ENCODE results near the gene STAT4.

STAT4 gene

GRCh38 chr2:191167766-191168165 lies 17.0 kb upstream of the STAT4 start:
- no peak overlapping the region for H3K4me2 ChIP-seq
- no peak overlapping the region for H3K9ac ChIP-seq
- no peak overlapping the region for H3K27ac ChIP-seq
- H3K36me3 ChIP-seq, result no peaks in the 10 kb centered on the region
- no peaks in the 10 kb centered on the region for H4K20me1 ChIP-seq
- no peaks in the 10 kb centered on the region for H3K9me3 ChIP-seq (replicated peaks in 1 of 11)
- TF ChIP-seq Cebpa-rat (IDR thresholded peaks at IDR 0.05), result no peak
- H3K4me1 ChIP-seq, result peaks cover 0 to 10% (median 0%) of the 10 kb centered on the region in 10 experiments; a peak in 4 of 20 replicates
- no peaks in the 10 kb centered on the region for H3K27me3 ChIP-seq
- H3K4me3 ChIP-seq, result no peak overlapping the region

GRCh38 chr2:191166756-191167445 lies 16.1 kb upstream of the STAT4 start:
- Histone ChIP-seq H3K27me3 (no peaks in the 10 kb centered on the region), H4K20me1 (no peaks in the 10 kb centered on the region), H3K4me2 (no peak overlapping the region), H3K4me1 (peaks cover 0 to 10% (median 0%) of the 10 kb centered on the region in 10 experiments; a peak in 4 of 20 replicates), H3K36me3 (no peaks in the 10 kb centered on the region), H3K9ac (no peak overlapping the region), H3K27ac (no peak overlapping the region), H3K4me3 (no peak overlapping the region), H3K9me3 (replicated peaks in 1 of 11) (no peaks in the 10 kb centered on the region)
- TF ChIP-seq Cebpa-rat (IDR thresholded peaks at IDR 0.05), result no peak

- H3K27me3 ChIP-seq, result no peaks in the 10 kb centered on the region
- no peaks in the 10 kb centered on the region for H3K9me3 ChIP-seq (replicated peaks in 1 of 11)
- no peak overlapping the region for H3K4me3 ChIP-seq
- no peak overlapping the region for H3K9ac ChIP-seq
- H3K4me1 ChIP-seq, result peaks cover 0 to 7% (median 0%) of the 10 kb centered on the region in 10 experiments; a peak in 4 of 20 replicates
- H3K36me3 ChIP-seq, result no peaks in the 10 kb centered on the region
- H4K20me1 ChIP-seq, result no peaks in the 10 kb centered on the region
- H3K4me2 ChIP-seq, result no peak overlapping the region
- no peak overlapping the region for H3K27ac ChIP-seq
- TF ChIP-seq Cebpa-rat (IDR thresholded peaks at IDR 0.05), result no peak
Measured at GRCh38 chr2:191166111-191166755, 15.4 kb upstream of the STAT4 start.

GRCh38 chr2:191165176-191165643 lies 14.4 kb upstream of the STAT4 start:
- Histone ChIP-seq H3K4me3 (no peak overlapping the region), H3K9ac (no peak overlapping the region), H3K27ac (no peak overlapping the region), H3K27me3 (no peaks in the 10 kb centered on the region), H4K20me1 (no peaks in the 10 kb centered on the region), H3K4me1 (no peaks in the 10 kb centered on the region), H3K9me3 (replicated peaks in 1 of 11) (no peaks in the 10 kb centered on the region), H3K36me3 (no peaks in the 10 kb centered on the region), H3K4me2 (no peak overlapping the region)
- TF ChIP-seq Cebpa-rat (IDR thresholded peaks at IDR 0.05), result peak in 3 of 11 experiments; percentile 38 to 68 (median 60); a peak in 5 of 22 replicates

GRCh38 chr2:191158747-191159146 lies 8.0 kb upstream of the STAT4 start:
- no peak overlapping the region for H3K4me3 ChIP-seq
- no peak overlapping the region for H3K4me2 ChIP-seq
- H3K36me3 ChIP-seq, result no peaks in the 10 kb centered on the region
- TF ChIP-seq Cebpa-rat (IDR thresholded peaks at IDR 0.05), result no peak
- no peaks in the 10 kb centered on the region for H3K9me3 ChIP-seq (replicated peaks in 1 of 11)
- no peak overlapping the region for H3K27ac ChIP-seq
- no peaks in the 10 kb centered on the region for H3K27me3 ChIP-seq
- no peak overlapping the region for H3K9ac ChIP-seq
- H3K4me1 ChIP-seq, result peaks cover 0 to 10% (median 0%) of the 10 kb centered on the region in 10 experiments; a peak in 3 of 20 replicates
- H4K20me1 ChIP-seq, result no peaks in the 10 kb centered on the region

GRCh38 chr2:191158193-191158592 lies 7.4 kb upstream of the STAT4 start:
- H3K9me3 ChIP-seq (replicated peaks in 1 of 11), result no peaks in the 10 kb centered on the region
- H3K36me3 ChIP-seq, result no peaks in the 10 kb centered on the region
- no peaks in the 10 kb centered on the region for H4K20me1 ChIP-seq
- peaks cover 0 to 12% (median 0%) of the 10 kb centered on the region in 10 experiments; a peak in 4 of 20 replicates for H3K4me1 ChIP-seq
- no peaks in the 10 kb centered on the region for H3K27me3 ChIP-seq
- H3K4me2 ChIP-seq, result peak overlapping the region in 2 of 11 experiments; percentile 27 to 41; a peak in 3 of 22 replicates
- H3K9ac ChIP-seq, result no peak overlapping the region
- no peak overlapping the region for H3K4me3 ChIP-seq
- no peak for TF ChIP-seq Cebpa-rat (IDR thresholded peaks at IDR 0.05)
- no peak overlapping the region for H3K27ac ChIP-seq

GRCh38 chr2:191155608-191156071 lies 4.8 kb upstream of the STAT4 start:
- Histone ChIP-seq H3K27me3 (peaks cover 0 to 7% (median under 1%) of the 10 kb centered on the region in 11 experiments; a peak in 7 of 22 replicates), H3K36me3 (no peaks in the 10 kb centered on the region), H3K4me2 (no peak overlapping the region), H4K20me1 (no peaks in the 10 kb centered on the region), H3K4me1 (peaks cover 6 to 35% (median 8%) of the 10 kb centered on the region in 10 experiments), H3K27ac (no peak overlapping the region), H3K9me3 (replicated peaks in 1 of 11) (no peaks in the 10 kb centered on the region), H3K9ac (no peak overlapping the region), H3K4me3 (no peak overlapping the region)
- TF ChIP-seq Cebpa-rat (IDR thresholded peaks at IDR 0.05), result no peak

GRCh38 chr2:191153716-191154115 lies 2.9 kb upstream of the STAT4 start:
- no peaks in the 10 kb centered on the region for H3K9me3 ChIP-seq (replicated peaks in 1 of 11)
- no peak for TF ChIP-seq Cebpa-rat (IDR thresholded peaks at IDR 0.05)
- H3K4me2 ChIP-seq, result no peak overlapping the region
- H3K27me3 ChIP-seq, result peaks cover 0 to 14% (median 8%) of the 10 kb centered on the region in 11 experiments; a peak in 8 of 22 replicates
- H3K4me3 ChIP-seq, result no peak overlapping the region
- H4K20me1 ChIP-seq, result no peaks in the 10 kb centered on the region
- H3K9ac ChIP-seq, result no peak overlapping the region
- H3K4me1 ChIP-seq, result peaks cover 9 to 39% (median 16%) of the 10 kb centered on the region in 10 experiments
- H3K36me3 ChIP-seq, result no peaks in the 10 kb centered on the region
- H3K27ac ChIP-seq, result no peak overlapping the region

- Histone ChIP-seq H3K27ac (no peak overlapping the region), H3K9me3 (replicated peaks in 1 of 11) (no peaks in the 10 kb centered on the region), H3K4me1 (peaks cover 9 to 31% (median 16%) of the 10 kb centered on the region in 10 experiments), H3K4me3 (no peak overlapping the region), H4K20me1 (no peaks in the 10 kb centered on the region), H3K9ac (no peak overlapping the region), H3K36me3 (no peaks in the 10 kb centered on the region), H3K27me3 (peaks cover 0 to 14% (median 8%) of the 10 kb centered on the region in 11 experiments; a peak in 8 of 22 replicates), H3K4me2 (peak overlapping the region in 3 of 11 experiments; percentile 17 to 92 (median 87); a peak in 5 of 22 replicates)
- no peak for TF ChIP-seq Cebpa-rat (IDR thresholded peaks at IDR 0.05)
Measured at GRCh38 chr2:191152482-191153240, 1.9 kb upstream of the STAT4 start.
